Activated CD4-positive, alpha-beta T cell treated with anti-CD3 and anti-CD28 coated beads for 48 hours (primary cell): ENCODE results near the gene FAM110C.
"Not testable (repeated sequence)": the region's sequence is repeated elsewhere in the genome, so short reads cannot be mapped to it uniquely, and the experiment has no call there.

Source experiments
- DNase-seq: peaks from one replicate; pipeline ENCODE4 v3.0.0-alpha.2; 2020

The FAM110C gene

DNA sequence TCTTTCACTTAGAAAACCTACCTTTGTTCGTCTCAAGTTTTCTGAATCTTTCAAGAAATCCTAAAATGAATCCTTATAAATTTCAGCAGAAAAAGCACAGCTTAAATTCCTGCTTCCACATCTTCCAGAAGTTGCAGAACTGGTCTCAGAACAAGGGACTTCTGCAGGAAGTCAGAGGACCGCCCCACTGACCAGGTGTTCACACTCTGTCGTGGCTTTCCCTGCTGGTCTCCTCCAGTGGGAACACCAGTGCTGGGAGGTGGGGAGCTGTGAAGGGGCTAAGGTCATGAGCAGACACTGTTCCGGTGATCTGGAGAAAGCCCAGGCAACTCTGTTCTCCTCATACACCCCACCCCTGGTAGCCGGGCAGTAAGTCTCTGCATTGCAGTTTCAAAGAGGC, 3.5 kb downstream of the FAM110C start:
- DNase-seq: no peak

DNA sequence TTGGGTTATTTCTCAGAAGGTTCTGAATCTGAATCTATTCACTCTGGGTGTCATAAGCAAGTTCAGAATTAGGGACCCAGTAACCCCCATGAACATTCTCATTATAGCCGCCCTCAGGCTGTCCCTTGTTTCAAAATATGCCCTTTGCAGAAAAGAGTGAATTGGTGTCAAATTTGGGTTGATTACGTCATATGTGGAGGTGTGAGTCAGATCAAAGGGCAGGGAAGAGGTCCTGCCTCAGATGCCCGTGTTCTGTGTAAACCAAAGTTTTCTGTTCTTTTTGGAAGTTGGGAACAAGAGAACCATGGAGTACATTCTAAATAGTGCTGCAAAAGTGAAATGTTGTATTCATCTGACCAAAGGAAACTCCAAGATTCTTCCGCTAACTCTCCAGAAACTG, 5.8 kb downstream of the FAM110C start:
- DNase-seq: no peak

- DNase-seq: no peak
Observed at GRCh38 chr2:38155-38554, 8.2 kb downstream of the FAM110C start.

GRCh38 chr2:36318-36717, 10.0 kb downstream of the FAM110C start:
- DNase-seq: no peak

GRCh38 chr2:35852-36251, 10.5 kb downstream of the FAM110C start:
- DNase-seq: no peak

GRCh38 chr2:33620-34019, 12.7 kb downstream of the FAM110C start:
- peak; percentile 68 for DNase-seq

GRCh38 chr2:32068-32467, 14.2 kb downstream of the FAM110C start:
- DNase-seq: peak; percentile 62

DNA sequence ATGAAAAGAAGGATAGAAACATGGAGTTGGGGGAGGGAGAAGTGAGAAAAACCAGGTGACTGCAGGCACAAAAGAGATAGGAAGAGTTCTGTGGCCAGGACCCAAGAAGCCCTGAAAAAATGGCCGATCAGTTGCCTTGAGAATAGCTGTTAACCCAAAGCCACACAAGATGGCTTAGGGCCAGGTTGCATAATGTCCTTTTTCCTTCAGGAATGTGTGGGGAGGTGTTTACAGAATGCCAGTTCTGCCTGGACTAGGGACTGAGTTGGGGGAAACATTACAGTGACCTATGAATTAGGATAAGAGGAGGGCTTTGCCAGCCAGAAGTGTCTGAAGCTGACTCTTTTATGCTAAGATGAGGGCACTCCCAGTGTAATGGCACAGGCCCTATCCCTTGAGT, 17.1 kb downstream of the FAM110C start:
- DNase-seq: no peak

- DNase-seq: no peak
Observed at GRCh38 chr2:28406-28975, 17.8 kb downstream of the FAM110C start.

- no peak for DNase-seq
Observed at GRCh38 chr2:26891-27290, 19.4 kb downstream of the FAM110C start.

GRCh38 chr2:25543-25942, 20.8 kb downstream of the FAM110C start:
- no peak for DNase-seq

- not testable (repeated sequence) for DNase-seq
Observed at GRCh38 chr2:24591-24990, 21.7 kb downstream of the FAM110C start.

GRCh38 chr2:24107-24506, 22.2 kb downstream of the FAM110C start:
- DNase-seq: no peak

DNA sequence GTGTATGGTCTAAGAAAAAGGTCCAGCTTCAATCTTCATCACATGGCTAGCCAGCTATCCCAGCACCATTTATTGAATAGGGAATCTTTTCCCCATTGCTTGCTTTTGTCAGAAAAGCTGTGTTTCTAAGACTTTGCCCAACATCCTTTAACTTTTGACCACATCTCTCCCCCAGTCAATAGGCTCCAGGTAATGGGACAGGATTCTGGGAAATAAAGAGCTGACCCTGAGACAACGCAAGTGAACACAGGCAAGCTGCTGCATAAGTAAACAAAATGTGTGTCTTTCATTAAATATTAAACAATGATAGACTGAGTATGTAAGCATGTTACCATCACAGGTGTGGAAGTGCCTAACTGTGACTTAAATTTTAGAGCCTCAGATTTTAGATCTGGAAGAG, 23.0 kb downstream of the FAM110C start:
- no peak for DNase-seq

- not testable (repeated sequence) for DNase-seq
Observed at GRCh38 chr2:22244-22643, 24.1 kb downstream of the FAM110C start.

DNA sequence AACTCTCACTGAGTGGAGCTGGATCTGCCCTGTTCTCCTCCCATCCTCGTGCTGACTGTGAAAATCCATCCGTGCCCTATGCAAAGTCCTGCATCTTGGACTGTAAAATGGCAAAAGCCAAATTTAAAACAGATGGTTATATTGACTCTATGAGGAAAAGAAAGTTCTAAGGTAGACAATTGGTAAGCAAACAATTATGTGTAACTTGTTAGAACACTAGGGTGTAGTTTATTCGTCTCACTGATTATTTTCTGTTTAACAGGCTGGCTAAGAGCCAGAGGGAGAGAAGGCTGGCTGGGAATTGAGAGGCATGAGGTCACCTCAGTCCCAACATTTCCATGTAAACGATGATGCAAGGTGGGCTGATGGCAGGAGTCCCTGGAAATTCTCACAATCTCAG, 26.0 kb downstream of the FAM110C start:
- DNase-seq: not testable (repeated sequence)

DNA sequence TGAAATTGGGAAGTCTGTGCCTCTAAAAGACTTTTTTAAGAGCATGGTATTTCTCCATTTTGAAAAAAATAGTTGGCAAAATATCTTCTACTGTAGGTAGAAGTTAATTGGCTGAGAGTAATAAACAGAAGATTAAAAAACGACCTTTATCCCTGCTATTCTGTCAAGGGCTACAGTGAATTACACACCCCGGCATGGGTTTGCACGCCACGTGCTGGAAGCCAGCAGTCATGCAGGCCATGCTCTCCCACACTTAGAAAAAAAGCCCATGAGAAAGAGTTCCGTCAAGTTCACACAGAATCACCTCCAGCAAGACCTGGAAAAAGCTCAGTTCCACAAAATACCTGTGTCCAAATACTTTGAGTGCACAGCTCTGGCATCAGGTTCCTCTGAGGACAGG, 26.8 kb downstream of the FAM110C start:
- no peak for DNase-seq

GRCh38 chr2:18402-19271, 27.7 kb downstream of the FAM110C start:
- no peak for DNase-seq

GRCh38 chr2:15916-16315, 30.4 kb downstream of the FAM110C start:
- not testable (repeated sequence) for DNase-seq

DNA sequence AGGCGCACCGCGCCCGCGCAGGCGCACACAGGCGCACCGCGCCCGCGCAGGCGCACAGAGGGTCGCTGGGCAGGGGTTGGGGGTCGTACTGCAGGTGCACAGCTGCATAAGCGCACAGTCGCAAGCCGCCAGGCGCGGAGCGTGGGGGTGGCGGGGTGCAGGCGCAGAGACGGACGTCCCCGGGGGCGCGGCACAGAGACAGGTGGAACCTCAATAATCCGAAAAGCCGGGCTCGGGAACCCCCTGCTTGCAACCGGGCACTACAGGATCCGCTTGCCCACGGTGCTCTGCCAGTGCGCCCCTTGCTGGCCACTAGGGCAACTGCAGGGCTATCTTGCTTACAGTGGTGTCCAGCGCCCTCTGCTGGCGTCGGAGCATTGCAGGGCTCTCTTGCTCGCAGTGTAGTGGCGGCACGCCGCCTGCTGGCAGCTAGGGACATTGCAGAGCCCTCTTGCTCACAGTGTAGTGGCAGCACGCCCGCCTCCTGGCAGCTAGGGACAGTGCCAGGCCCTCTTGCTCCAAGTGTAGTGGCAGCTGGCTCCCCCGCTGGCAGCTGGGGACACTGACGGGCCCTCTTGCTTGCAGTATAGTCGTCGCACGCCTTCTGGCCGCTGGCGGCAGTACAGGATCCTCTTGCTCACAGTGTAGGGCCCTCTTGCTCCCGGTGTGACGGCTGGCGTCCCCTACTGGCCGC, 34.9 kb downstream of the FAM110C start:
- DNase-seq: peak; percentile 90

DNA sequence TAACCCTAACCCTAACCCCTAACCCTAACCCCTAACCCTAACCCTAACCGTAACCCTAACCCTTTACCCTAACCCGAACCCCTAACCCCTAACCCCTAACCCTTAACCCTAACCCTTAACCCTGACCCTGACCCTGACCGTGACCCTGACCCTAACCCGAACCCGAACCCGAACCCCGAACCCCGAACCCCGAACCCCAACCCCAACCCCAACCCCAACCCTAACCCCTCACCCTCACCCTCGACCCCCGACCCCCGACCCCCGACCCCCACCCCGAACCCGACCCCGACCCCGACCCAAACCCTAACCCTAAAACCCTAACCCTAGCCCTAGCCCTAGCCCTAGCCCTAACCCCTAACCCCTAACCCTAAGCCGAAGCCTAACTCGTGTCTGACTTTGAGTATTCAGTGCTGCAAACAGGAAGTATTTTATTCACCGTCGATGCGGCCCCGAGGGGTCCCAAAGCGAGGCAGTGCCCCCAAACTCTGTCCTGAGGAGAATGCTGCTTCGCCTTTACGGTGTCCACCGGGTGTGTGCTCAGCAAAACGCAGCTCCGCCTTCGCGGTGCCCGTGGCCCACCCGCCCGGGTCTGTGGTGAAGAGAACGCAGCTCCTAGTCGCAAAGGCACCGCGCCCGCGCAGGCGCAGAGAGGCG, 36.0 kb downstream of the FAM110C start:
- DNase-seq: no peak
